ENCODE measurements around the gene MPI.

GRCh38 chr15:74892931-74893330 lies 3.1 kb downstream of the MPI start:
- TF ChIP-seq ZNF274 (IDR thresholded peaks at IDR 0.05; ENCODE audit: low read depth, low read length) (no peak), SUZ12 (IDR thresholded peaks at IDR 0.05; ENCODE audit: extremely low read depth, insufficient read depth, insufficient read length) (no peak)
